RPMI8226 (cell line): ENCODE data around the gene DUS2.
"Not testable (repeated sequence)": the region's sequence is repeated elsewhere in the genome, so short reads cannot be mapped to it uniquely, and the experiment has no call there.

Source experiments
- DNase-seq: peaks from one replicate; pipeline ENCODE4 v3.0.0-alpha.2; 2015

Gene DUS2

GRCh38 chr16:68078701-68079375, 55.8 kb downstream of the DUS2 start:
- DNase-seq, result no peak

- no peak for DNase-seq
Measured at GRCh38 chr16:68079376-68079625, 56.2 kb downstream of the DUS2 start.

GRCh38 chr16:68079626-68080344, 56.7 kb downstream of the DUS2 start:
- DNase-seq, result no peak

- peak; percentile 94 for DNase-seq
Measured at GRCh38 chr16:68081861-68082628, 59.0 kb downstream of the DUS2 start.

- DNase-seq, result no peak
Measured at GRCh38 chr16:68082629-68083238, 59.6 kb downstream of the DUS2 start.

- DNase-seq, result no peak
Measured at GRCh38 chr16:68083239-68083781, 60.2 kb downstream of the DUS2 start.

GRCh38 chr16:68083861-68084503, 60.9 kb downstream of the DUS2 start:
- DNase-seq, result no peak

GRCh38 chr16:68084504-68085258, 61.6 kb downstream of the DUS2 start:
- peak; percentile 91 for DNase-seq

- peak; percentile 100 for DNase-seq
Measured at GRCh38 chr16:68085259-68086071, 62.4 kb downstream of the DUS2 start, which contains the start of gene NFATC3. Gene NFATC3 (plus strand): TSS chr16:68085370. CDS start chr16:68085682, 312 bp downstream.

- DNase-seq, result no peak
Measured at GRCh38 chr16:68086336-68086841, 63.3 kb downstream of the DUS2 start.

GRCh38 chr16:68086860-68087268, 63.8 kb downstream of the DUS2 start:
- no peak for DNase-seq

- no peak for DNase-seq
Measured at GRCh38 chr16:68087688-68088087, 64.6 kb downstream of the DUS2 start.

- DNase-seq, result no peak
Measured at GRCh38 chr16:68088130-68088972, 65.3 kb downstream of the DUS2 start.

GRCh38 chr16:68089067-68089466, 66.0 kb downstream of the DUS2 start:
- no peak for DNase-seq

GRCh38 chr16:68090130-68090529, 67.0 kb downstream of the DUS2 start:
- DNase-seq, result peak; percentile 54

- DNase-seq, result no peak
Measured at GRCh38 chr16:68090533-68090932, 67.4 kb downstream of the DUS2 start.

- DNase-seq, result peak; percentile 79
Measured at GRCh38 chr16:68091380-68092261, 68.5 kb downstream of the DUS2 start.

- not testable (repeated sequence) for DNase-seq
Measured at GRCh38 chr16:68092275-68092674, 69.2 kb downstream of the DUS2 start.
